Activated B cell treated with CpG ODN at 0.5 μM for 24 hours (primary cell): ENCODE results near the gene TYMS. TPM values are rescaled to one million over a fixed set of nuclear protein-coding genes. Genes with fewer than 3 reads are reported as not detected.

ENCODE experiments used
- ATAC-seq: fragments of 200-7000 bp; cut with Tn5 transposase; one replicate; pipeline ENCODE4 v1.10.0; 2021; ENCODE audit warnings: low read depth, mild to moderate bottlenecking, moderate library complexity
- CTCF ChIA-PET: fragments of 350-600 bp; sonication (Branson Sonifier 250); formaldehyde crosslinking; loops from one replicate; lab custom pipeline; 2021; ENCODE audit warnings: antibody characterized with exemption; lab: Charles Lee
- POLR2A ChIA-PET: fragments of 350-600 bp; sonication (Branson Sonifier 250); formaldehyde crosslinking; loops from one replicate; lab custom pipeline; 2021; ENCODE audit warnings: antibody characterized with exemption; lab: Charles Lee
- DNase-seq: peaks from one replicate; pipeline ENCODE4 v3.0.0; 2022
- H3K27ac Mint-ChIP-seq: one replicate; pipeline ENCODE4 v1.8.0; 2020; ENCODE audit warnings: mixed read lengths
- H3K27me3 Mint-ChIP-seq: one replicate; pipeline ENCODE4 v1.8.0; 2021; ENCODE audit warnings: mixed read lengths
- H3K36me3 Mint-ChIP-seq: one replicate; pipeline ENCODE4 v1.8.0; 2021; ENCODE audit warnings: low read depth, mixed read lengths
- H3K4me1 Mint-ChIP-seq: one replicate; pipeline ENCODE4 v1.8.0; 2021; ENCODE audit warnings: mixed read lengths
- H3K4me3 Mint-ChIP-seq: one replicate; pipeline ENCODE4 v1.8.0; 2020; ENCODE audit warnings: mild to moderate bottlenecking, mixed read lengths
- H3K9me3 Mint-ChIP-seq: one replicate; pipeline ENCODE4 v1.8.0; 2020; ENCODE audit warnings: mixed read lengths
- CTCF ChIP-seq: fragments of 200-600 bp; IDR thresholded peaks from one replicate; pipeline ENCODE4 v1.8.0; 2022; ENCODE audit warnings: antibody characterized with exemption, mild to moderate bottlenecking
- intact Hi-C: fragments of 100-400 bp; cut with micrococcal nuclease; formaldehyde crosslinking; loops from one replicate; pipeline ENCODE4 v1.15.1; 2024
- total RNA-seq: library from RNA; stranded (reverse); gene quantifications from 2 replicates; pipeline ENCODE4 v1.2.3, GENCODE V29; 2022

Gene TYMS
- total RNA-seq, 1 donor from 2014 or later = 4.0 TPM

- intact Hi-C loops = no loop called here
- ChIA-PET CTCF (no interaction called here), POLR2A (no interaction called here)
- Mint-ChIP-seq H3K4me1 (peaks cover 14% of the 10 kb centered on the region), H3K27me3 (peaks cover 12% of the 10 kb centered on the region), H3K27ac (no peak overlapping the region), H3K4me3 (no peak overlapping the region), H3K36me3 (no peaks in the 10 kb centered on the region), H3K9me3 (no peaks in the 10 kb centered on the region)
- no peak for TF ChIP-seq CTCF
- DNase-seq (no peak), ATAC-seq (no peak)
Measured at GRCh38 chr18:653512-653911, 3.9 kb upstream of the TYMS start.

GRCh38 chr18:654601-655000 lies 2.9 kb upstream of the TYMS start:
- H3K27me3 Mint-ChIP-seq = peaks cover 19% of the 10 kb centered on the region
- H3K36me3 Mint-ChIP-seq = no peaks in the 10 kb centered on the region
- POLR2A ChIA-PET = no interaction called here
- DNase-seq (no peak), ATAC-seq (no peak)
- intact Hi-C loops = no loop called here
- H3K9me3 Mint-ChIP-seq = no peaks in the 10 kb centered on the region
- H3K27ac Mint-ChIP-seq = no peak overlapping the region
- no peak overlapping the region for H3K4me3 Mint-ChIP-seq
- H3K4me1 Mint-ChIP-seq = peaks cover 24% of the 10 kb centered on the region
- no peak for TF ChIP-seq CTCF
- CTCF ChIA-PET = no interaction called here

- CTCF ChIA-PET = no interaction called here
- intact Hi-C loops = loop anchor here (5.0 kb wide), 1 partner anchor 157 kb away; the partner anchor contains the start of gene YES1
- Mint-ChIP-seq H3K4me1 (peaks cover 21% of the 10 kb centered on the region), H3K9me3 (no peaks in the 10 kb centered on the region), H3K36me3 (no peaks in the 10 kb centered on the region), H3K27ac (no peak overlapping the region), H3K27me3 (peaks cover 21% of the 10 kb centered on the region), H3K4me3 (no peak overlapping the region)
- no peak for ATAC-seq
- TF ChIP-seq CTCF = no peak
- POLR2A ChIA-PET = no interaction called here
- no peak for DNase-seq
Measured at GRCh38 chr18:655445-655844, 2.0 kb upstream of the TYMS start.

- CTCF ChIA-PET = interaction anchor here (0.7 to 1.3 kb wide), 2 partner anchors 34 kb away, joined by 3 read pairs; no protein-coding TSS in a partner anchor
- intact Hi-C loops = loop anchor here (1.0 to 5.0 kb wide), 2 partner anchors 53 to 154 kb away; partner anchors contain the start of gene YES1
- Mint-ChIP-seq H3K27ac (no peak overlapping the region), H3K4me1 (peaks cover 17% of the 10 kb centered on the region), H3K4me3 (peak overlapping the region; percentile 87), H3K36me3 (no peaks in the 10 kb centered on the region), H3K27me3 (peaks cover 20% of the 10 kb centered on the region), H3K9me3 (no peaks in the 10 kb centered on the region)
- no peak for TF ChIP-seq CTCF
- DNase-seq = no peak
- POLR2A ChIA-PET = interaction anchor here (0.9 to 1.1 kb wide), 2 partner anchors 54 to 389 kb away, joined by 3 read pairs; partner anchors contain the start of gene ENOSF1
- peak; percentile 68 for ATAC-seq
Measured at GRCh38 chr18:658001-658946, 821 bp downstream of the TYMS start.

- CTCF ChIA-PET = interaction anchor here (0.7 kb wide), 1 partner anchor 35 kb away, joined by 3 read pairs; no protein-coding TSS in a partner anchor
- H3K36me3 Mint-ChIP-seq = no peaks in the 10 kb centered on the region
- POLR2A ChIA-PET = interaction anchor here (0.9 to 1.1 kb wide), 2 partner anchors 54 to 390 kb away, joined by 3 read pairs; partner anchors contain the start of gene ENOSF1
- TF ChIP-seq CTCF = no peak
- peaks cover 20% of the 10 kb centered on the region for H3K27me3 Mint-ChIP-seq
- H3K9me3 Mint-ChIP-seq = no peaks in the 10 kb centered on the region
- no peak overlapping the region for H3K27ac Mint-ChIP-seq
- ATAC-seq (no peak), DNase-seq (no peak)
- peaks cover 17% of the 10 kb centered on the region for H3K4me1 Mint-ChIP-seq
- intact Hi-C loops = loop anchor here (1.0 to 5.0 kb wide), 2 partner anchors 52 to 153 kb away; partner anchors contain the start of gene YES1
- H3K4me3 Mint-ChIP-seq = peak overlapping the region; percentile 87
Measured at GRCh38 chr18:658947-659533, 1.6 kb downstream of the TYMS start.
